IPS-15b (cell line): Measurements from ENCODE around the gene HES6.
"Not testable (repeated sequence)": the region's sequence is repeated elsewhere in the genome, so short reads cannot be mapped to it uniquely, and the experiment has no call there.

Experiments used
- H3K27me3 ChIP-seq: one replicate; pipeline ENCODE4 v1.6.1; 2013; ENCODE audit warnings: low read length; ENCODE audit not compliant: control insufficient read depth, insufficient read depth
- H3K36me3 ChIP-seq: one replicate; pipeline ENCODE4 v1.6.1; 2013; ENCODE audit warnings: low read length; ENCODE audit not compliant: control insufficient read depth, insufficient read depth
- H3K4me1 ChIP-seq: one replicate; pipeline ENCODE4 v1.6.1; 2013; ENCODE audit warnings: mild to moderate bottlenecking, low read length; ENCODE audit not compliant: control insufficient read depth, insufficient read depth
- H3K4me3 ChIP-seq: one replicate; pipeline ENCODE4 v1.5.1; 2013; ENCODE audit warnings: low read depth, low read length
- H3K9ac ChIP-seq: one replicate; pipeline ENCODE4 v1.6.1; 2013; ENCODE audit warnings: low read depth, mild to moderate bottlenecking, low read length
- H3K9me3 ChIP-seq: one replicate; pipeline ENCODE4 v1.6.1; 2013; ENCODE audit warnings: mild to moderate bottlenecking, low read length; ENCODE audit not compliant: control insufficient read depth, insufficient read depth

HES6 gene

GRCh38 chr2:238282861-238283738, 43.3 kb upstream of the HES6 start:
- Histone ChIP-seq H3K27me3 (peaks cover 7% of the 10 kb centered on the region), H3K9ac (no peak overlapping the region), H3K4me3 (no peak overlapping the region), H3K36me3 (no peaks in the 10 kb centered on the region), H3K9me3 (no peaks in the 10 kb centered on the region), H3K4me1 (peaks cover 6% of the 10 kb centered on the region)

GRCh38 chr2:238281826-238282480, 42.1 kb upstream of the HES6 start:
- no peak overlapping the region for H3K4me3 ChIP-seq
- H3K36me3 ChIP-seq, result no peaks in the 10 kb centered on the region
- no peaks in the 10 kb centered on the region for H3K9me3 ChIP-seq
- H3K9ac ChIP-seq, result no peak overlapping the region
- H3K27me3 ChIP-seq, result no peaks in the 10 kb centered on the region
- H3K4me1 ChIP-seq, result peaks cover 4% of the 10 kb centered on the region

- H3K9ac ChIP-seq, result no peak overlapping the region
- H3K27me3 ChIP-seq, result no peaks in the 10 kb centered on the region
- H3K4me3 ChIP-seq, result no peak overlapping the region
- H3K9me3 ChIP-seq, result no peaks in the 10 kb centered on the region
- no peaks in the 10 kb centered on the region for H3K4me1 ChIP-seq
- H3K36me3 ChIP-seq, result no peaks in the 10 kb centered on the region
These were observed 40.4 kb upstream of the HES6 start for GRCh38 chr2:238280083-238280825.

- no peaks in the 10 kb centered on the region for H3K9me3 ChIP-seq
- no peaks in the 10 kb centered on the region for H3K4me1 ChIP-seq
- no peaks in the 10 kb centered on the region for H3K27me3 ChIP-seq
- no peaks in the 10 kb centered on the region for H3K36me3 ChIP-seq
- H3K4me3 ChIP-seq, result no peak overlapping the region
- no peak overlapping the region for H3K9ac ChIP-seq
These were observed 39.5 kb upstream of the HES6 start for GRCh38 chr2:238279324-238279682.

GRCh38 chr2:238278626-238279323, 38.9 kb upstream of the HES6 start:
- no peak overlapping the region for H3K9ac ChIP-seq
- H3K36me3 ChIP-seq, result no peaks in the 10 kb centered on the region

GRCh38 chr2:238277695-238278094, 37.9 kb upstream of the HES6 start:
- Histone ChIP-seq H3K9ac (no peak overlapping the region), H3K9me3 (no peaks in the 10 kb centered on the region), H3K4me3 (no peak overlapping the region), H3K36me3 (no peaks in the 10 kb centered on the region), H3K4me1 (no peaks in the 10 kb centered on the region), H3K27me3 (no peaks in the 10 kb centered on the region)

More at GRCh38 chr2:238278626-238279323, 38.9 kb upstream of the HES6 start:
- H3K27me3 ChIP-seq, result no peaks in the 10 kb centered on the region
- H3K9me3 ChIP-seq, result no peaks in the 10 kb centered on the region
- no peak overlapping the region for H3K4me3 ChIP-seq
- H3K4me1 ChIP-seq, result no peaks in the 10 kb centered on the region

GRCh38 chr2:238274152-238274865, 34.5 kb upstream of the HES6 start:
- no peaks in the 10 kb centered on the region for H3K9me3 ChIP-seq
- no peak overlapping the region for H3K4me3 ChIP-seq
- H3K36me3 ChIP-seq, result no peaks in the 10 kb centered on the region

GRCh38 chr2:238273433-238273832, 33.6 kb upstream of the HES6 start:
- not testable (repeated sequence) for H3K27me3 ChIP-seq, H3K9me3 ChIP-seq, H3K4me1 ChIP-seq, H3K36me3 ChIP-seq, H3K9ac ChIP-seq, H3K4me3 ChIP-seq

More at GRCh38 chr2:238274152-238274865, 34.5 kb upstream of the HES6 start:
- Histone ChIP-seq H3K4me1 (no peaks in the 10 kb centered on the region), H3K27me3 (no peaks in the 10 kb centered on the region), H3K9ac (no peak overlapping the region)

- Histone ChIP-seq H3K4me1 (no peaks in the 10 kb centered on the region), H3K36me3 (no peaks in the 10 kb centered on the region), H3K27me3 (no peaks in the 10 kb centered on the region), H3K4me3 (no peak overlapping the region), H3K9me3 (no peaks in the 10 kb centered on the region), H3K9ac (no peak overlapping the region)
These were observed 32.3 kb upstream of the HES6 start for GRCh38 chr2:238272156-238272555.

GRCh38 chr2:238271686-238272085, 31.8 kb upstream of the HES6 start:
- H3K4me3 ChIP-seq, H3K36me3 ChIP-seq, H3K27me3 ChIP-seq, H3K9me3 ChIP-seq, H3K4me1 ChIP-seq, H3K9ac ChIP-seq: not testable (repeated sequence)

- no peaks in the 10 kb centered on the region for H3K36me3 ChIP-seq
- no peak overlapping the region for H3K4me3 ChIP-seq
- H3K9me3 ChIP-seq, result no peaks in the 10 kb centered on the region
These were observed 31.3 kb upstream of the HES6 start for GRCh38 chr2:238271061-238271554.

More at GRCh38 chr2:238271061-238271554, 31.3 kb upstream of the HES6 start:
- H3K9ac ChIP-seq, result no peak overlapping the region
- H3K4me1 ChIP-seq, result no peaks in the 10 kb centered on the region
- no peaks in the 10 kb centered on the region for H3K27me3 ChIP-seq
